ENCODE results near the gene SECISBP2.

GRCh38 chr9:89405826-89406225 lies 87.5 kb downstream of the SECISBP2 start:
- TF ChIP-seq EZH2 (IDR thresholded peaks at IDR 0.05; ENCODE audit: borderline replicate concordance, low read length) (no peak), CTCF (conservative IDR thresholded peaks at IDR 0.05 in 1 of 2, IDR thresholded peaks at IDR 0.05 in 1 of 2; ENCODE audit: extremely low read depth in 1 of 2, insufficient read depth in 1 of 2, low read depth in 1 of 2, low read length in 2 of 2) (no peak)
